Measurements from ENCODE around the gene SP1. TPM values are rescaled to one million over a fixed set of nuclear protein-coding genes. Genes with fewer than 3 reads are reported as not detected.
"Not testable (repeated sequence)": the region's sequence is repeated elsewhere in the genome, so short reads cannot be mapped to it uniquely, and the experiment has no call there.

Gene SP1
- total and polyA plus RNA-seq, 3 donors from 2014 or later, result 58.6 to 86.0 (median 75.4) TPM

GRCh38 chr12:53389702-53390101 lies 9.7 kb downstream of the SP1 start:
- Histone ChIP-seq H3K4me1 (peaks cover 32% of the 10 kb centered on the region), H3K36me3 (ENCODE audit: low read depth, missing control alignments) (no peaks in the 10 kb centered on the region), H3K4me3 (no peak overlapping the region), H3K27me3 (no peaks in the 10 kb centered on the region), H3K9me3 (no peaks in the 10 kb centered on the region), H3K27ac (peak overlapping the region in 1 of 2 donors; percentile 76)
- intact Hi-C loops (cut with DNase I; ENCODE audit: low total_unique reads), result no loop called here
- TF ChIP-seq, protein P1, sequence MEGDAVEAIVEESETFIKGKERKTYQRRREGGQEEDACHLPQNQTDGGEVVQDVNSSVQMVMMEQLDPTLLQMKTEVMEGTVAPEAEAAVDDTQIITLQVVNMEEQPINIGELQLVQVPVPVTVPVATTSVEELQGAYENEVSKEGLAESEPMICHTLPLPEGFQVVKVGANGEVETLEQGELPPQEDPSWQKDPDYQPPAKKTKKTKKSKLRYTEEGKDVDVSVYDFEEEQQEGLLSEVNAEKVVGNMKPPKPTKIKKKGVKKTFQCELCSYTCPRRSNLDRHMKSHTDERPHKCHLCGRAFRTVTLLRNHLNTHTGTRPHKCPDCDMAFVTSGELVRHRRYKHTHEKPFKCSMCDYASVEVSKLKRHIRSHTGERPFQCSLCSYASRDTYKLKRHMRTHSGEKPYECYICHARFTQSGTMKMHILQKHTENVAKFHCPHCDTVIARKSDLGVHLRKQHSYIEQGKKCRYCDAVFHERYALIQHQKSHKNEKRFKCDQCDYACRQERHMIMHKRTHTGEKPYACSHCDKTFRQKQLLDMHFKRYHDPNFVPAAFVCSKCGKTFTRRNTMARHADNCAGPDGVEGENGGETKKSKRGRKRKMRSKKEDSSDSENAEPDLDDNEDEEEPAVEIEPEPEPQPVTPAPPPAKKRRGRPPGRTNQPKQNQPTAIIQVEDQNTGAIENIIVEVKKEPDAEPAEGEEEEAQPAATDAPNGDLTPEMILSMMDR (IDR thresholded peaks at IDR 0.05), result no peak
- TF ChIP-seq POLR2A (IDR thresholded peaks at IDR 0.05), result no peak
- WGBS, 2 donors, result 72 to 83% methylated on average over 3 of the region's 3 CpGs
- no peak for DNase-seq

GRCh38 chr12:53391724-53392123 lies 11.7 kb downstream of the SP1 start:
- Histone ChIP-seq H3K36me3 (ENCODE audit: low read depth, missing control alignments) (no peaks in the 10 kb centered on the region), H3K4me1 (peaks cover 19% of the 10 kb centered on the region), H3K4me3 (no peak overlapping the region), H3K27ac (peak overlapping the region; percentile 29 to 76), H3K27me3 (no peaks in the 10 kb centered on the region), H3K9me3 (no peaks in the 10 kb centered on the region)
- no peak for TF ChIP-seq POLR2A (IDR thresholded peaks at IDR 0.05)
- TF ChIP-seq, protein P1 (IDR thresholded peaks at IDR 0.05), result no peak
- no peak for DNase-seq
- 32 to 36% methylated on average over 5 of the region's 5 CpGs for WGBS, 2 donors
- intact Hi-C loops (cut with DNase I; ENCODE audit: low total_unique reads), result no loop called here

DNA sequence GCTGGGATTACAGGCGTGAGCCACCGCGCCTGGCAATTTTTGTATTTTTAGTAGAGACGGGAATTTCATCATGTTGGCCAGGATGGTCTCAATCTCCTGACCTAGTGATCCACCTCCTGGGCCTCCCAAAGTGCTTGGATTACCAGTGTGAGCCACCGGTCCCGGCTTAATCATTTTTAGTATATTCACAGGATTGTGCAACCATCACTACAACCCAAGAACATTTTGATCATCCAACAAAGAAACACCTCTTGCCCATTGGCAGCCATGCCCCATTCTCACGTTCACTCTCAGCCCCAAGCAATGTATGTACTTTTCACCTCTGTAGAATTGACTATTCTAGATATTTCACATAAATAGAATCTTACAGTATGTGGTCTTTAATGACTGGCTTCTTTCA lies 19.9 kb downstream of the SP1 start:
- 96% methylated on average over 7 of the region's 7 CpGs for WGBS, 2 donors
- no peaks in the 10 kb centered on the region for H3K36me3 ChIP-seq (ENCODE audit: low read depth, missing control alignments)
- peaks cover 25% of the 10 kb centered on the region for H3K4me1 ChIP-seq
- no peaks in the 10 kb centered on the region for H3K9me3 ChIP-seq
- DNase-seq, result no peak
- intact Hi-C loops (cut with DNase I; ENCODE audit: low total_unique reads), result no loop called here
- H3K27ac ChIP-seq, result no peak overlapping the region
- no peaks in the 10 kb centered on the region for H3K27me3 ChIP-seq
- H3K4me3 ChIP-seq, result no peak overlapping the region
- TF ChIP-seq, protein P1 (IDR thresholded peaks at IDR 0.05), result no peak
- no peak for TF ChIP-seq POLR2A (IDR thresholded peaks at IDR 0.05)

GRCh38 chr12:53402351-53402750 lies 22.4 kb downstream of the SP1 start:
- H3K27me3 ChIP-seq; intact Hi-C loops (cut with DNase I; ENCODE audit: low total_unique reads); H3K36me3 ChIP-seq (ENCODE audit: low read depth, missing control alignments); DNase-seq; H3K9me3 ChIP-seq; H3K27ac ChIP-seq; H3K4me3 ChIP-seq: not testable (repeated sequence)
- H3K4me1 ChIP-seq, result peaks cover 25% of the 10 kb centered on the region
- 91 to 94% methylated on average over 13 to 16 of the region's 16 CpGs for WGBS, 2 donors

DNA sequence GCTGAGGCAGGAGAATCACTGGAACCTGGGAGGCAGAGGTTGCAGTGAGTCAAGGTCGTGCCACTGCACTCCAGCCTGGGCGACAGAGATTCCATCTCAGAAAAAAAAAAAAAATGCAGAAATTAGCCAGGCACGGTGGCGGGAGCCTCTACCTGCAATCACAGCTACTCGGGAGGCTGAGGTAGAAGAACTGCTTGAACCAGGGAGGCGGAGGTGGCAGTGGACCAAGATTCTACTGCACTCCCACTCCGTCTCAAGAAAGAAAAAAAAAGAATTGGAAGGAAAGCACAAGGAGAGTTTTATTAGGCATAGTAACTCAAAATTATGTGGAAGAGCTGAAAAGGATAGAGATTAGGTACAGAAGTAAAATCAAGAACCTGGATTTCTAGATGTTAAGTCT lies 22.9 kb downstream of the SP1 start:
- H3K27me3 ChIP-seq, result no peaks in the 10 kb centered on the region
- H3K27ac ChIP-seq, result no peak overlapping the region
- H3K4me1 ChIP-seq, result peaks cover 21% of the 10 kb centered on the region
- no peaks in the 10 kb centered on the region for H3K9me3 ChIP-seq
- DNase-seq, result peak; percentile 81
- TF ChIP-seq, protein P1 (IDR thresholded peaks at IDR 0.05), result no peak
- no peak for TF ChIP-seq POLR2A (IDR thresholded peaks at IDR 0.05)
- 42 to 45% methylated on average over 7 of the region's 7 CpGs for WGBS, 2 donors
- no peak overlapping the region for H3K4me3 ChIP-seq
- intact Hi-C loops (cut with DNase I; ENCODE audit: low total_unique reads), result no loop called here
- no peaks in the 10 kb centered on the region for H3K36me3 ChIP-seq (ENCODE audit: low read depth, missing control alignments)

Data from testis (tissue), 3 donors.